Stimulated activated CD8-positive, alpha-beta memory T cell treated with anti-CD3 and anti-CD28 coated beads, Interleukin-2, amount 100 ng/mL, for 48 hours (primary cell): Measurements from ENCODE around the gene CDC14C.
"Not testable (repeated sequence)": the region's sequence is repeated elsewhere in the genome, so short reads cannot be mapped to it uniquely, and the experiment has no call there.

Experiments used
- DNase-seq, 2 donors: peaks; one replicate each; pipeline ENCODE4 v3.0.0-alpha.2; 2020; ENCODE audit warnings: low read depth in 2 of 2

Gene CDC14C

DNA sequence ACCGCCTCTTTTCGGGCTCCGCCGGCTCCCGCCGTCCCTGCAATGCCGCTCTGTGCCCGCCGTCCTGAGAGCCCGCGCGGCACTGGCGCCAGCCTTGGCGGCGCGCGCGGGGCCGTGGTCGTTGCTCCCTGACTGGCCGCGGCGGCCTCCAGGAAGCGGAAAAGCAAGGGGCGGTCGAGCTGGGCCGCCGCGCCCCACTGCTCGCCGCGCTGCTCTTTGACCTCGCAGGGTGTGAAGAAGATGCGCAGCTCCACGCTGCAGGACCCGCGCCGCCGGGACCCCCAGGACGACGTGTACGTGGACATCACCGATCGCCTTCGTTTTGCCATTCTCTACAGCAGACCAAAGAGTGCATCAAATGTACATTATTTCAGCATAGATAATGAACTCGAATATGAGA lies at the start of gene CDC14C:
Gene CDC14C (plus strand): TSS at position 115 of the 400 bp plus-strand sequence. CDS start 126 bp downstream, at position 241.
- DNase-seq, result no peak

DNA sequence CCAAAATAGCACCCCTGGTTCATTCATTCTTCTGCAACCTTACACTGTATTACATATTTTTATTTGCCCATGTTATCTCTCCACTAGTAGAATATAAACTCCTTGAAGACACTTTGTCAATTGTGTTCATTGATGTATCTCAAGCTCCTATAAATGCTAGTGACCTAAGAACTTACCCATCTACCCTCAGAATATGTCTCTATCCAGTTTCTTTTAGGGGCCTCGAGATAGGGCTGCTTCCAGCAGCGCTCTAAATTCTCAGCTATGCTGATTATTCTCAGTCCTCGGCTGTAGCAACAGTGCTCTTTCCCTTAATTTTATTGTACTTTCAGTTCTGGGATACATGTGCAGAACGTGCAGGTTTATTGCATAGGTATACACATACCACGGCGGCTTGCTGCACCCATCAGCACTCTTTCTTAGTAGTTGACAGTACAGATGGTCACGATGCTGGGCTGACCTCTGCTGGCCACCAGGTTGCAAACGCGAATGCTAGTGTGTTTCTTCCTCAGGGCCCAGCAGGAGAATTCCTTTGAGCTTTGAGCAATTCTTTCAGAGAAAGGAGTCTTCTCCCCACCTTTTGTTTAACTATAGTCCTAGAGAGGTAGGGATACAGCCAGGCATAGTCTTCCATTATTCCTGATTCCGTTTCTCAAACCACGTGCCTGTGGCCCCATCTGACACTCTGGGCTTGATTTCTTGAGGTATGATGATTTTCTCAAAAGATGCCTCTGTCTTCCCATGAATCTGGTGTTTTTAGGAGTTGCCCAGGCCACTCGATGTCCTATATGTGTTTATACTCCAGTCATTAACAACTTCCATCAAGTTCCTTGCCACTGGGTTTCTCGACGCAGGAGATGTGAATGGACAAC lies 49.1 kb upstream of the CDC14C start:
- no peak for DNase-seq

- DNase-seq, result no peak
These were observed 48.3 kb upstream of the CDC14C start for GRCh38 chr7:48876087-48876486.

GRCh38 chr7:48880851-48881250 lies 43.5 kb upstream of the CDC14C start:
- no peak for DNase-seq

DNA sequence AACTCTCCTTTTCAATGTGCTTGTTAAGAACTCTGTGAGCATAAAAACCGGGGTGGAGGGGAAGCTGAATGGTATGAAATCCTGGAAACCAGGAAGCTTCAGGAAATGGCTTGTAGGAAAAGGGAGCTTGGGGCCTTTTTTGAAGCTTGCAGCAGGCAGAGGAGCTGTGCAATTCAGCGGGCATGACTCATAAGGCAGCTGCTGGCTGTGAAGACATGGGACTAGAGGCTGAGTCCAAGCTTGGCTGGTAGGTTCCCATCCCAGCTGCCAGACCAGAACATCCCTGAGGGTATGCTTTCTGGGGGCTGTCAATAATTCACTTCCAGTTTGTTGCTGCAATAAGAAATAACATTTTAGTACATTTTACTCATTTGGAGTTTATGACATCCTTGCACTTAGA lies 36.8 kb upstream of the CDC14C start:
- DNase-seq, result no peak

- DNase-seq, result no peak
These were observed 29.8 kb upstream of the CDC14C start for GRCh38 chr7:48894574-48894973.

DNA sequence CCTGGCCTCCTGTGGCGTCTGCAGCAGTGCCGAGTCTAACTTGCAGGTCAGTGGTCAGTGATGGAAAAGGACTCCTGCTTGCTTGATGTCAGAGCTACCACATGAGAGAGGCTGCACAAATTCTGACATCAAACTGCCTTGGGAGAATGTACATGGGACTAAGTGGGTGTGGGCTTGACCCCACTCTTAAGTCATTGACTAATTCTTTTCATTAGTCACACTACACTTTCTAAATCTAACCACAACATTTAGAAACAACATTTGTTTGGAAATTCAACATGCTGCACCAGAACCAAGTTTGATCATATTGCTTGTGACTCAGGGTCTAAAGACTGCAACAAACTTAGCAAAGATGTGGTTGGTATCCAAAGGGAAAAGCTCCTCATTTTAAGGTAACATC lies 24.4 kb upstream of the CDC14C start:
- no peak for DNase-seq

DNA sequence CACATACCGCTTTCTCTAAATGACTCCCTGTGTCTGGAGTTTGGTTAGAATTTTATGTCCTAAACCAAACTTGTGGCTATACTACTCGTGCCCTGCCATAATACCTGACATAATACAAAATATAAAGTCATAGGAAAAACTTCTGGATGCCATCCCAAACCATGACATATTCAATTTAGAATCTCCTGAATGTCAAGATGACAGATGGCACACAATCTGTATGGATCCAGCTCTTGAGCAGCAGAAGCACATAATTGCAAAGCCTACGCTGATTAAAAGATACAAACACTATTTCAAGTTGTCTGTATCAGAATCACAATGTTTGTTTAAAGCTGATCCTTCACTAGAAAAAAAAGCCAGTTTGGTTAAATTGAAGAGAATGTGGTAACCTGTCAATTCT lies 22.4 kb upstream of the CDC14C start:
- DNase-seq, result no peak

DNA sequence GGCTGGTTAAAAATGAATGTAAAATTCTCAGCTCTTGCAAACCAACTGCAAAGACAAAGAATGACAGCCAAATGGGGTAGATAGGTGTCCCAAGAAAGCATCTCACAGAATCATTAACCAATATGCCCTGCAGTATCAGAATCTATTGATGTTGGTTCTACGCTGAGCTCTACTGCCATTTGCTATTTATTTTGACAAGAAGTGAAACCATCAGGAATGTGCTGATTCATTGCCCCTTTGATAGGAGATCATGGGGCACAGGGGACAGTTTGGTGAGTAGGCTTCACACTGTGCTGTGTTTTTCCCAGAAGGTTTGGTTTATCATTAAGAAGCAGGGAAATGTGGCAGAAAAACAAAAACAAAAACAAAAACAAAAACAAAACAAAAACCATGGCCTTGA lies 19.4 kb upstream of the CDC14C start:
- no peak for DNase-seq

DNA sequence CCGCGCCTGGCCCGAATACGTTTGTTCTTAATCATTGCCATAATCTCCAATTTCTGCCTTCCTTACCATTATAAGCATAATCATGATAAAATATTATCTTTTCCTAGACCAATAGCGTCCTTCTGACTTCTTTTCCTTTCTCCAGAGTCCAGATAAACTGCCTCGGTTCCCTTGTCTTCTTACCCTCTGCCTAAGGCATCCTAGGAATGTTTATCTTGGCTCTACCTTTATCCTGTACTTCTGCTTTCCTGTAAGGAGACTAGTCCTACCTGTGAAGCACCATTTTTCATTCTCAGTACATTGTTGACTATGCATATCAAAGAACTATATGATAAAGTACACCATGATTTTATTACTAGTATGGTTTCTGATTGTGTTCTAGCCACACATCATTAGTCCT lies 18.7 kb upstream of the CDC14C start:
- not testable (repeated sequence) for DNase-seq

DNA sequence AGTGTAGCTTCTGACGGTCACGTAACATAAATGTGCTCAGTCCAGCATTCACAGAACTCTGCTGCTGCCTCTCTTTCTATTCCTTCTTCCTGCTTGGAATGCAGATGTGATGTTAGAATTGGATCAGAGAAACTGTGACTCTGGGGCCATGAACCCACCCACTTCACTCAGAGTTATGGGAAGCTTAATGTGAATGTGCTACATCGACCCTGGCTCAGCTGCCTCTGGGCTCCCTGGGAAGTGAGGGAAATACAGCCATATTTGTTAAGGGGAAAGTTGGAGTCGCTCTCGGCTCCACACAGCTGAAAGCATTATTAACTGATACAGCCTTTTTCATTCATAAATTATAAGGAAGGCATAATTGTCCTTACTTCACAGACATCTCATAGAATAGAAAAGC lies 14.5 kb upstream of the CDC14C start:
- not testable (repeated sequence) for DNase-seq

DNA sequence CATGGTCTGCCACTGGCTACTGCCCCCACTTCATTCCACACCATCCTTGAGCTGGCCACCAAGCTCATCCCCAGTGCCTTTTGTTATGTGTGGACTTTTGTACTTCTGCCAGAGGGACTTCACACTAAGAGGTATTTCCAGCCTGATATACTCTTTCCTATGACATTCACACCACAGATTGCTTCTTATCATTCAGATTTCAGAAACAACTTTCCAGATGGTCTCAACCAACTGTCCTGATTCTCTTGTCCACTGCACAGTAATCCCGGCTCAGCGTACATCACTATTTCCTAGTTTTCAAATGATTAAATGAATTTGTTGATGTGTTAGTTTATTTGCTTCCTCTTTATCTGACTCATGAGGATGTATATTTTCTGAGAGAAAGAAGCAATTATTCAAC lies 7.1 kb downstream of the CDC14C start:
- no peak for DNase-seq

DNA sequence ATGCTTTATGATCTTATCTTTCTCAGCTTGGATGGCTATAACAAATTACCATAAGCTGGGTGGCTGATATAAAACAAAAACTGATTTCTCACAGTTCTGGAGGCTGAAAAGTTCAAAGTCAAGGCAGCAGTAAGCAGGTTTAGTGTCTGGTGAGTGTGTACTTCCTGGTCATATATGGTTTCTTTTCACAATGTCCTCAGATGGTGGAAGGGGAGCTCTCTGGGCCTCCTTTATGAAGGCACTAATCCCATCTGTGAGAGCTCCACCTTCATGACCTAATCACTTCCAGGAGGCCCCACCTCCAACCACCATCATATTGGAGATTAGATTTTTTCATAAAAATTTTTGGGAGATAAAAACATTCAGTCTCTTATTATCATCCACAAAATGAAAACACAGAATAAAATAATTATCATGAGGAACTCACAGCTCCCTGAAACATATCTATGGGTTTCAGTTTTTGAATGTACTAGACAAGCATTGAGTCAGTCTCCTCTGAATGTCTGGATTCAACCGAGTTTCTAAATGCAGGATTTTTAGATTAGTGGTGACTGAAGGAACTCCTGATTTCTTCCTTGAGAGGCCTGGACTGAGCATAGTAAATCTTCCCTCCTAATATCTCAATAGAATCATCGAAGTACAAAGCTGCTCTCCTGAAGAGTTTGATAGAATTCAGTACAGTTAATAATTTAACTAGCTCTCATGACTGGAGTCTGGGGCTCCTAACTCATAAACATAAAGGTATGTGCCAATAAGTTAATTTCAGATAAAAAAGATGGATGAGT lies 8.0 kb downstream of the CDC14C start:
- no peak for DNase-seq

GRCh38 chr7:48933549-48934085 lies 9.3 kb downstream of the CDC14C start:
- no peak for DNase-seq

DNA sequence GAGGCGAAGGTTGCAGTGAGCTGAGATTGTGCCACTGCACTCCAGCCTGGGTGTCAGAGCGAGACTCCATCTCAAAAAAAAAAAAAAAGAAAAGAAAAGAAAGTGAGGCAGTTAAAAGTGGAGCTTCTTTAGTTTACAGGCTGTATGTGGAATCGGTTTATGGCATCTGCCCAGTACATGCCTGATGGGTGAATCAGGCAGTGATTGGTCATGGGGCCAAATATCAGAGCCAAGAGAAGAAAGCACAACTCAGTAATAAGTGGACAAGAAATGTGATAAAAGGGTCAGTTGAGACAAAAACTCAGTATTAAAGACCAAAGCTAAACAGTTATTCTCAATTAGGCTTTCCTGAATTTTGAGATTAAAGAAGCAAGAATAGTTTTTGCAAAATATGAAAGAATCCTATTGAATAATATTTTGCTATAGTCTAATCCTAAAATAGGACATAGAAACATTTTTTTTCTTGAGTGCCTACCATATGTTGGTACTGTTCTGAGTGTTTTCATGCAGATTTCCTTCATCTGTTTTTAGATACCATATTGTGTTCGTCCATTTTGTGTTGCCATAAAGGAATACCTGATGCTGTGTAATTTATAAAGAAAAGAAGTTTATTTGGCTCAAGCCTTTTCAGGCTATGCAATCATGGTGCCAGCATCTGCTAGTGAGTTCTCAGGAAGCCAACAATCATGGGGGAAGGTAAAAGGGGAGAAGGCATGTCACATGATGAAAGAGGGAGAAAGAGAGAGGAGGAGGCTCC lies 14.4 kb downstream of the CDC14C start:
- no peak for DNase-seq

DNA sequence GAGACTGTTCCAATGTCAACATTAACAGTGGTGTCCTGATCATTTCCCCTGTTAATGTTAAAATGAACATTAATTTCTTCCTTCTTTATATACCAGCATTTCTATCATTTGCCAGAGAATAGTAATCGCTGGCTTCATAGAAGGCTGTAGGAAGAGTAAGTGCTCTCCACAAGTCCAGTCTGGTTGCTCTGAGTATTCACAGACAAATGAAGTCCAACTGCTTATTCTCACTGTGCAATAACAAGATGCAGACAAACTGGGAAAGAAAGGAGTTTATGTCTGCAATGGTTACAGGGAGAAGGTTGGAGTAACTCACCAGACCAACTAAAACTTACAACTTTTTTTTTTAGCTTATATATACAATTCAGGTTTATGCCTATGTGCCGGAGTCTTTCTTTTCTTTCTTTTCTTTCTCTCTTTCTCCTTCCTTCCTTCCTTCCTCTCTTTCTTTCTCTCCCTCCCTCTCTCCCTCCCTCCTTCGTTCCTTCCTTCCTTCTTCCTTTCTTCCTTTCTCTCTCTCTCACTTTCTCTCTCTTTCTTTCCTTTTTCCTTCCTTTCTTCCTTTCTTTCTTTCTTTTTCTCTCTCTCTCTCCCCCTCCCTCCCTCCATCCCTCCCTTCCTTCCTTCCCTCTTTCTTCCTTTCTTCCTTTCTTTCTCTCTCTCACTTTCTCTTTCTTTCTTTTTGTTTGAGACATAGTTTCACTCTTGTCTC lies 19.1 kb downstream of the CDC14C start:
- no peak for DNase-seq

- no peak for DNase-seq
These were observed 31.6 kb downstream of the CDC14C start for GRCh38 chr7:48955916-48956315.

DNA sequence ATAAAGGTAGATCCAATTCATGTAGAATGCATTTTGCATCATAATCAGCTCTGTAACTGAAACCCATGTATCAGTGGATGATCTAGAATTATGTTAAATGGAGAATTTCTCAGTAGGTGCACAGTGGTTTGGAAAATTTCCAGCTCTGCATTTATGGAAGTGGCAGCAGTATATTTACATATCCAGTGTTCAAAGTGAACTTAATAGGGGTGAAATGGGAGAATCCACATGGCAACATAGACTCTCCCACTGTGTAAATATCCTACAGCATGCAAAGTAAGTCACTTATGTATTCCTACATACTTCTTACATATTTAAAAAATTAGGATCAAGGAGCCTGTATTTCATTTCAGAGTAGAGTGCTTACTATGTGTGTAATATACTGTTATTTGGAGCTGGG lies 35.3 kb downstream of the CDC14C start:
- no peak for DNase-seq

DNA sequence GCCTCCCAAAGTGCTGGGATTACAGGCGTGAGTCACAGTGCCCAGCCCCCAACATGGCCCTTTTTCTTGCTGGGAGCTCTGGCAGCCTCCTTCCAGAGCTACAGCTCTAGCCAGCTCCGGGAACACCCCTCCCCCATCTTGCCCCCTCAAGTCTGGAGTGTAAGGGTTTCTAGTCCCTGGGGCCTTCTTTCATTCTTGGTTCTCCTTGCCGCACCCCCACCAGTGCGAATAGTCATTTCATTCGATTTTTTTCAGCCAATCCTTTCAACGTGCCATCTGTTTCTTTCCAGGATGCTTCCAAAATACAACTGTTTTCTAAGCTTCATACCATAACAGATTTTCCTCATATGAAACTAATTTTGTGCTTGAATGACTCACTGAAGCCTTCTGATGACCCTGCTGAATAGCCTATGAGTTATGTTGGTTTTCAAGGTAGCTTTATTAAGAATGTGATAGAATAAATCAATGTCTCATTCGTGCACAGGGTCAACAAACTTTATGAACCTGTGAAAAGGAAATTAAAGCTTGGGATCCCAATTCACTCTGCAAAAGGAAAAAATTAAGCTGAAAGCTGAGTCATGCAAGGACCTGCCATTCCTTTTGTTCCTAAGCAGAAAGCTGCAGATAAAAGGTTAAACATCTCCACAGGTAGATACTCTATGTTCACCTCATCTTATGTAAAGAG lies 38.6 kb downstream of the CDC14C start:
- DNase-seq, result no peak

- no peak for DNase-seq
These were observed 39.7 kb downstream of the CDC14C start for GRCh38 chr7:48964074-48964473.

- DNase-seq, result no peak
These were observed 46.8 kb downstream of the CDC14C start for GRCh38 chr7:48971173-48971572.
